ENCODE results near the gene LTV1.
"Not testable (repeated sequence)": the region's sequence is repeated elsewhere in the genome, so short reads cannot be mapped to it uniquely, and the experiment has no call there.

The LTV1 gene

GRCh38 chr6:143843677-143843999 lies 500 bp downstream of the LTV1 start:
- DNase-seq, result no peak

GRCh38 chr6:143844006-143844405 lies 868 bp downstream of the LTV1 start:
- no peak for DNase-seq

GRCh38 chr6:143845033-143845432 lies 1.9 kb downstream of the LTV1 start:
- DNase-seq, result no peak

GRCh38 chr6:143851706-143852105 lies 8.6 kb downstream of the LTV1 start:
- not testable (repeated sequence) for DNase-seq

GRCh38 chr6:143855057-143855456 lies 11.9 kb downstream of the LTV1 start:
- DNase-seq, result not testable (repeated sequence)

- not testable (repeated sequence) for DNase-seq
These were observed 13.6 kb downstream of the LTV1 start for GRCh38 chr6:143856762-143857161.

- no peak for DNase-seq
These were observed 14.5 kb downstream of the LTV1 start for GRCh38 chr6:143857651-143858050.

GRCh38 chr6:143859891-143860660 lies 16.9 kb downstream of the LTV1 start:
- DNase-seq, result no peak

GRCh38 chr6:143863771-143864170 lies 20.6 kb downstream of the LTV1 start:
- DNase-seq, result no peak

- DNase-seq, result no peak
These were observed 21.1 kb downstream of the LTV1 start, which contains the start of gene ZC2HC1B for GRCh38 chr6:143864234-143864633. Gene ZC2HC1B, plus strand, starts transcription at chr6:143864474. Its CDS starts 66 bp downstream, at chr6:143864540.

- no peak for DNase-seq
These were observed 24.1 kb downstream of the LTV1 start for GRCh38 chr6:143867236-143867635.

- not testable (repeated sequence) for DNase-seq
These were observed 25.7 kb downstream of the LTV1 start for GRCh38 chr6:143868808-143869207.

- DNase-seq, result not testable (repeated sequence)
These were observed 28.1 kb downstream of the LTV1 start for GRCh38 chr6:143871202-143871730.

- no peak for DNase-seq
These were observed 29.1 kb downstream of the LTV1 start for GRCh38 chr6:143872201-143872600.

GRCh38 chr6:143873600-143873999 lies 30.5 kb downstream of the LTV1 start:
- DNase-seq, result not testable (repeated sequence)

- DNase-seq, result not testable (repeated sequence)
These were observed 31.4 kb downstream of the LTV1 start for GRCh38 chr6:143874503-143874902.

- no peak for DNase-seq
These were observed 34.6 kb downstream of the LTV1 start for GRCh38 chr6:143877584-143878271.

- no peak for DNase-seq
These were observed 35.2 kb downstream of the LTV1 start for GRCh38 chr6:143878272-143878760.

- no peak for DNase-seq
These were observed 37.3 kb downstream of the LTV1 start for GRCh38 chr6:143880412-143880811.

GRCh38 chr6:143882401-143882930 lies 39.3 kb downstream of the LTV1 start:
- no peak for DNase-seq

GRCh38 chr6:143884216-143884900 lies 41.2 kb downstream of the LTV1 start:
- DNase-seq, result no peak

GRCh38 chr6:143885116-143885515 lies 42.0 kb downstream of the LTV1 start:
- no peak for DNase-seq

- no peak for DNase-seq
These were observed 51.5 kb downstream of the LTV1 start for GRCh38 chr6:143894655-143895054.
